ENCODE data around the gene POLR3E. TPM values are rescaled to one million over a fixed set of nuclear protein-coding genes. Genes with fewer than 3 reads are reported as not detected.

The POLR3E gene
- total RNA-seq, 1 donor from 2014 or later = 36.6 TPM

GRCh38 chr16:22369221-22369811 is 72.1 kb downstream of the POLR3E start:
- H3K9me3 ChIP-seq = no peaks in the 10 kb centered on the region
- DNase-seq = no peak
- no peak overlapping the region for H3K4me3 ChIP-seq
- ATAC-seq = no peak
- intact Hi-C loops (cut with DNase I) = no loop called here
- no peaks in the 10 kb centered on the region for H3K27me3 ChIP-seq (ENCODE audit: low read depth)
- H3K27ac ChIP-seq = peak overlapping the region; percentile 40
- peaks cover 52% of the 10 kb centered on the region for H3K4me1 ChIP-seq
- TF ChIP-seq CTCF (IDR thresholded peaks at IDR 0.05) = no peak
- H3K36me3 ChIP-seq = peaks cover 8% of the 10 kb centered on the region

- Histone ChIP-seq H3K27ac (peak overlapping the region; percentile 40), H3K27me3 (ENCODE audit: low read depth) (no peaks in the 10 kb centered on the region), H3K4me3 (no peak overlapping the region), H3K9me3 (no peaks in the 10 kb centered on the region), H3K4me1 (peaks cover 55% of the 10 kb centered on the region), H3K36me3 (no peaks in the 10 kb centered on the region)
- no peak for ATAC-seq
- intact Hi-C loops (cut with DNase I) = no loop called here
- no peak for DNase-seq
- TF ChIP-seq CTCF (IDR thresholded peaks at IDR 0.05) = no peak
These were observed 73.0 kb downstream of the POLR3E start for GRCh38 chr16:22370038-22370820.

- H3K4me1 ChIP-seq = peaks cover 60% of the 10 kb centered on the region
- peak overlapping the region; percentile 90 for H3K4me3 ChIP-seq
- ATAC-seq (no peak), DNase-seq (no peak)
- no peaks in the 10 kb centered on the region for H3K27me3 ChIP-seq (ENCODE audit: low read depth)
- peak overlapping the region; percentile 85 for H3K27ac ChIP-seq
- H3K9me3 ChIP-seq = no peaks in the 10 kb centered on the region
- H3K36me3 ChIP-seq = no peaks in the 10 kb centered on the region
- TF ChIP-seq CTCF (IDR thresholded peaks at IDR 0.05) = no peak
- intact Hi-C loops (cut with DNase I) = no loop called here
These were observed 75.9 kb downstream of the POLR3E start for GRCh38 chr16:22372882-22373661.

- Histone ChIP-seq H3K27ac (peak overlapping the region; percentile 85), H3K9me3 (no peaks in the 10 kb centered on the region), H3K4me1 (peaks cover 53% of the 10 kb centered on the region), H3K27me3 (ENCODE audit: low read depth) (no peaks in the 10 kb centered on the region), H3K36me3 (no peaks in the 10 kb centered on the region), H3K4me3 (peak overlapping the region; percentile 90)
- ATAC-seq (peak; percentile 48 to 50), DNase-seq (peak; percentile 67)
- no peak for TF ChIP-seq CTCF (IDR thresholded peaks at IDR 0.05)
- intact Hi-C loops (cut with DNase I) = no loop called here
These were observed 76.6 kb downstream of the POLR3E start for GRCh38 chr16:22373662-22374310.
